Fibroblast of peridontal ligament (primary cell): ENCODE results near the gene ARL6IP5.
A peak's percentile ranks its signal among the peaks of the same experiment; 100 is the strongest.

Source experiments
- DNase-seq: peaks from one replicate; pipeline ENCODE4 v3.0.0-alpha.2; 2010; ENCODE audit errors: extremely low read depth

ARL6IP5 gene

DNA sequence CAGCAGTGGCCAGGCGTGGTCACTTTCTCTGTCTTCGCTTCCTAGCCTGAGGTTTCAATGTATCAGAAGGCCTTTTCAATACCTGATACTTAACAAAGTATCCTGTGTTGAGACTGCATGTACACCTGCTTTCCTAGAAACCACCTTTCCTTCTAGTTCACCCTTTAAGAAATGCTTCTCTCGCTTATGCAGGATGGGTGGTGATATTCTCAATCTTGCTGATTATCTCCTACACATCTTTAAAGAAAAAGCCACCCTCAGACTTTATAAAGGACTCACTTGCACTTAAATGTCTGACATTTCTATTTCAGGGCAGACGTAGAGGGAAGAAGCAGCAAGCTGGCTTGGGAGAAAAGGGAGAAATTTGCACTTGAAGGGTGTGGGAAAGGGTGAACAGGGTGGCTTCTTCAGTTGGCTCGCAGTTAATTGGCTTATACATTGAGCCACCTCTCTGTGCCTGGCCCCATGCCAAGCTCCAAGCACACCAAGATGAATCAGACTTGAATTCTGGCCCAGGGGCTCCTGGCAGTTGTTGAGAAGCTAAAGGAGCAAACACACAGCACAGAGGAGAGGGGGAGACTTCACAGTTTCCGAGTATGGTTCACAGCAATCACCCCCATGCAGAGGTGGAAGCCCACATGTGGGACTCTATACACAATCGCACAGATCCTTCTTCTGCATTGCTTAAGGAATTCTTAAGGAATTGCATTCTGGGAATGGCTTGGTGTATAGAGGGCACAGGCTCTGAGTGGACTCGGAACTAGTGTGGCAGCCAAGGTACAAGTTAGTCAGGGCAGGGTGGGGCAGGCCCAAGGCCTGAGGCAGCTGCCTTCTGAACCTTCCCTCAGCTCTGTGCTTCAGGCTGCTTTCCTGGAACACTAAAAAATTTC, 1.3 kb downstream of the ARL6IP5 start:
- peak; percentile 93 for DNase-seq

DNA sequence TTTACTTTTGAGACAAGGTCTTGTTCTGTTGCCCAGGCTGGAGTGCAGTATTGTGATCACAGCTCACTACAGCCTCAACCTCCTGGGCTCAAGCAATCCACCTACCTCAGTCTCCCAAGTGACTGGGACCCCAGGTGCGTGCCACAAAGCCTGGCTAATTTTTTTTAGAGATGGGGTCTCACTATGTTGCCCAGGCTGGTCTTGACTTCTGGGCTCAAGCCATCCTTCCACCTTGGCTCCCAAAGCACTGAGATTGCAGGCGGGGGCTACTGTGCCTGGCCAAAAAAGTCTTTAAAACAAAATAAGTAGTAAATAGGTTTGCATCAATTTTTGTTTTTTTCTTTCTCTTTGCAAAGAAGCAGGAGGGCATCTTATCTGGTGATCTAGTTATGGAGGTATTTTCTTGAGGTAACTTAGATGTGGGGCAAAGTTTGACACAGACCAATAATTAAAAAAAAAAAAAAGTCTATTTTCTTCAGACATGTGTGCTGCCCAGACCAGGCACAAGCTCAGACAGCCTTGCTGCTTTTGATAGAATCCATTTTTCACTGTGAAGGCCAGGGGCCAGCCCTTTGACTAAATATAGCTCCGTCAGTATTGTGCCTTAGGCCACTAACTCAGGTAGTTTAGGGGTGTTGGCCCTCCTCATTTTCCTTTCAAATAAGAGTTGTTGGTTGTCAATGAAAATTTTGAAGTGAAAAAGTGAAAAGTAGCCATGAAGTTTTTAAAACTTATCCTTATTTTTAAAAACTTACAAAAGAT, 2.5 kb downstream of the ARL6IP5 start:
- DNase-seq = no peak

DNA sequence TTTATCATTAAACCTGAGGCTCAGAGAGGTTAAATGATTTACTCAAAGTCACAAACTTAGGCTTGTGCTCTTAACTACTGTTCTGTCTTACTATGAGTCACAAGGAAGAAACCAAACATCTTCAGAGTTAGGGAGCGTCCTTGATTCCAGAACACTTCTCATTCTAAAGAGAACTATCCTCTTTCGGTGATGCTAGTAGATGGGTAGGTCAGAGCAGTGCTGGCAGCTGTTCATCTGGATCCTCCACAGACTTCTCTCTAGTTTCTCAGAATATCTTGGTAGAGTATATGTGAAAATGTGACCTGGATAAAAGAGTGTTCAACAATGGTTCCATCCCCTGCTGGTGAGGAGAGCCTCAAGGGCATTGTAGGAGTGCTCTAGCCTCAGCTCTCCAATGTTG, 3.3 kb downstream of the ARL6IP5 start:
- DNase-seq = peak; percentile 63

DNA sequence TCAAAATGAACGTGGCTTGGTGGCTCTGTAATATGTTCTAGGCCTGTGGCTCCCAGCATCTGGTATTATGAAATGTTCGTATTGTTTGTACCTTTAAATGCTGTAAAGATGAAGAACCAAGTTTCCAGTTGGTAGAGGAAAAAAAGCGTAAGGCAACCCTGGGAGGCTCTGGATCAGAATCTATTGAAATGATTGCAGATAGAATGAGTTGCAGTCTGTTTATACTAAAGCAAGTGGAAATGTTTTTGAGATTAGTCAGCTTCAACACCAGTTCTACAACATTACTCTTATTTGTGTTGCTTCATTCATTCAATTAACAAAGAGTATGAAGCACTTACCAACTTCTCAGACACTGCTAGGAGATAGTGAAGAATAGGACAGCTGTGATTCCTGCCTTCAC, 5.3 kb downstream of the ARL6IP5 start:
- DNase-seq = peak; percentile 91

DNA sequence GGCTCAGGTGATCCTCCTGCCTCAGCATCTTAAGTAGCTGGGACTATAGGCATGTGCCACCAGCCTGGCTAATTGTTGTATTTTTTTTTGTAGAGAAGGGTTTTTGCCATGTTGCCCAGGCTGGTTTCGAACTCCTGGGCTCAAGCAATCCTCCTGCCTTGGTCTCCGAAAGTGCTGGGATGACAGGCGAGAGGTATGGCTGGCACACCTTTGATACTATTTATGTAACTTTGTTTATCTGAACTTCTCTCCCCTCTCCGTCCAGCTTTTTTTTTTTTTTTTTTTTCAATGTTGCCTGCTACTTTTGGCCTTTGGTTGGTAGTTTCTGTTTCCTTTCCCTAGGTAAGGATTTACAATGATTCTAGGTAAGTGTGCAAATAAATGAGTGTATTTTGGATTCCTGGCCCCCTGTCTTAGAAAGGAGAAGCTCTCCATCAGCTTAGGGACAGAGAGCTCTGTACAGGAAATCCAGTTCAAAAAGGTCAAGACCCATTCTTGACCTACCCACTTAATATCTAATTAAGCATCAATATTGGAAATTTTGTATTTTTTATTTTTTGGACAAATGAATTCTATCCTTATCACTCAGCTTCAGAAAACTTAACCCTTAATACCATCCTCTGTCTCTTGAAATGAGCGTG, 6.8 kb downstream of the ARL6IP5 start:
- DNase-seq = no peak

DNA sequence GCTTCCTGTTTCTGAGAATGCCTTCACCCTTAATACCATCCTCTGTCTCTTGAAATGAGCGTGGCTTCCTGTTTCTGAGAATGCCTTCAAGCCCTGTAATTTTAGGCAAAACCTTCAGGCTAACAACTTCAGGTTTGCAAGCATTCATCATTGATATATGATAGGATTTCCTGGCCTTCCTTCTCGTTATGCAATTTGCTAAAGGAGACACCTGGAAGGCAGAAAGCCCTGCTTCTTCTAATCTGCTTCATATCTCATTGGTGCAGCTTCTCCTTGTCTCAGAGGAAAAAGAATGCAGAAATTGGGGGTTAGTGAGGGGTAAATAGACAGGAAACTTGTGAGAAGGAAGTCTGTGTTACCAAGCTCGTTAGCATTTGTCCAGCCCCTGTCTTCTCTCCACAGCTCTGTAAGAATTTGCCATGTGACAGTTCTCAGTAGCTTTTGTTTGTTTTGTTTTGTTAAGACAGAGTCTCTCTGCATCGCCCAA, 7.3 kb downstream of the ARL6IP5 start:
- DNase-seq = no peak

DNA sequence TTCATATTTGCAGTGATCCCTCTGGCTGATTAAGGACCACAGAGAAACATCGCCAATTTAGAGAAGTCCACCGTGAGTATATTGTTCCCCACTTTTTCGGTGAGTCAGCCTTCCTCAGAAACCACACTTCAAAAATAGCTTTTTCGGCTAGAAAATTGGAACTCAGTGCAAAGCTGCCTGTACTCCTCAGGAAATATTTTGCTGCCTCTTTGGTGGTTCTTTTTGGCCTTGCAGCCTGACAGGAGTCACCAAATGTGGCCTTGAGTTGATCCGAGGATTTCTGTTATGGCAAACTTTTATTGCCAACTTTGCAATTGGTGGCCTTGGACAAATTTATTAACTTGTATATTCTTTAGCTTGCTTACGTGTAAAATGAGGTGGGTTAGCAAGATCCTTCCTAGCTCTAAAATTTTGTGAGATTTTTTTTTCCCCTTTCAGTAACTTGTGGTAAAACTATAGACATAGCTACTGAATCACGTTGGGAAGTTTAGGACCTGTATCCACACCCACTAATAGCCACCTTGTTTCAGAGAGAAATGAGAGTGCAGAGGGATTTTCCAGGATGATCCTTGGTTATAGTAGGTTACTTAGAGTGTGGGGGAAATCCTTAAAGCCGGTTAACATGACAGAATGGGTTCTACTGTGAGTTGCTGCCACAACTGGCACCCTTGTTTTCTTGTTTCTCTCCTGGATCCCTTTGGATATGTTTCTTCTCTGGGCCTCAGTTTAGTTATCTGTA, 9.9 kb downstream of the ARL6IP5 start:
- DNase-seq = peak; percentile 76

DNA sequence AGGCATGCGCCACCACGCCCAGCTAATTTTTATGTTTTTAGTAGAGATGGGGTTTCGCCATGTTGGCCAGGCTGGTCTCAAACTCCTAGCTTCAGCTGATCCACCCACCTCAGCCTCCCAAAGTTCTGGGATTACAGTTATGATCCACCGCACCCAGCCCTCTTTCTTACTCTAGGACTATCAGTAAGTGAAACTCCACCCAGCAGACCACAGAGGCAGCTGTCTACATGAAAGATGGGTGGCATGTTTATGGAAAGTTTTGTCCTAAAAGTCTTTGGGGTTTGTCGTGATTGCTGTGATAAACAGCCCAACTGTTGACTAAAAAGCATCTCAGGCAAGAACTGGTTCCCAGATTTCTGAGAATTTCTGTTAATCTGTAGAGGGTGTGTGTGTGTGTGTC, 10.9 kb downstream of the ARL6IP5 start:
- no peak for DNase-seq

DNA sequence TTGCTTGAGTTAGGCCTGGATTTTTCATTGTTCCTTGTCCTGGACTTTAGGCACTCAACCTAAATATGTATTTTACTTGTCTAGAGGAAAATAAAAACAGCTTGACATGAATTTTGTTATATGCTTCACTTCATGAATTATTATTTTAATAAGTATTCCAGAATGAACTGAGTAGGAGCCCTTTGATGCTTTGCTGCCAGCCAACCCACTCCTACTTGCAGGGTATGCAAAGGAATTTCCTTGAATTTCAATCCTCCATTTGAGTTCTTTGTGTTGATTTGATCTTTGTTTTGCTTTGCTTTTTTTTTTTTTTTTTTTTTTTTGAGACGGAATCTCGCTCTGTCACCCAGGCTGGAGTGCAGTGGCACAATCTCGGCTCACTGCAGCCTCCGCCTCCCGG, 11.6 kb downstream of the ARL6IP5 start:
- DNase-seq = no peak

DNA sequence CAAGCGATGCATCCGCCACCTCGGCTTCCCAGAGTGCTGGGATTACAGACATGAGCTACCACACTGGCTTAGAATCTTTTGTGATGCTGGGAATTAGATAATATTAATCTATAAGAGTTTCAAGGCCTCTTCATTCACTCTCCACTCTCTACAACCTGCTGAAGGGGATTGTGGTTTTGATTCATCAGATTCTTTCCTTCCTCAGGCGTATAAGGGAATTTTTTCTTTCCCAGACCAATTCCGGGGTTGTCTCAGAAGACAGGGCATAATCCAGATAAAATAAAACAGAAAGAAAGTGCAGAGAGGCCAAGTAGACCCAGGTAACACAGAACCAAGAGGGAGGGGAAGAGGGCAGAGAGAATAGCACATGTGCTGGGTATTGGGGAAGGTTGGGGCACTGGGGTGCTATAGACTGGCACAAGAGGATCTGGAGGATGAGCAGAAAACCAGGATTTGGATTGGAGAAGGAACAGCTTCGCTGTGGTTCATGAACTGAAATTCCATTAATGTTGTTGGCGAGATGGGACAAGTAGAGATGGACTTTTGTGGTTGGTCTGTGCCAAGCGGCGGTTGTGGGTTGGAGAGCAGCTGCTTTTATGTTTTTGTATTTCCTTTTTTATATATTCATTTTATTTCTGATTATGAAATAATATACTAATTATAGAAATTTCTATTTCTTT, 12.8 kb downstream of the ARL6IP5 start:
- DNase-seq = no peak

DNA sequence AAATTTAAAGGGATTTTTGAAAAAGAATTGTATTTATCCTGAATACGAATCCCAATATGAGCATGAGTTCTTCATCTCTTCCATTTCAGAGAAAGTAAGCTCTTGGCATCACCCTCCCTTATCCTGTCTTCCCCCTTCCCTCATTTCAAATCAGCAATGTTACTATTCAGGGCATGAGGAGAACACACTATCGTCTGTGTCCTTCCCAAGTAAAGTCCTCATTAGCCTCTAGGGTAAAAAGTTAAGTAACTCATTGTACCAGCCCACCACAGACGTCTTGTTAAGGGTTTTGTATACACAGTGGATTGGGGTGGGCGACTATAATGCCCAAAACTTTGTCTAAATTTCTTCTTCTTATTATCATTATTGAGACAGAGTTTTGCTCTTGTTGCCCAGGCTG, 14.8 kb downstream of the ARL6IP5 start:
- DNase-seq = no peak

DNA sequence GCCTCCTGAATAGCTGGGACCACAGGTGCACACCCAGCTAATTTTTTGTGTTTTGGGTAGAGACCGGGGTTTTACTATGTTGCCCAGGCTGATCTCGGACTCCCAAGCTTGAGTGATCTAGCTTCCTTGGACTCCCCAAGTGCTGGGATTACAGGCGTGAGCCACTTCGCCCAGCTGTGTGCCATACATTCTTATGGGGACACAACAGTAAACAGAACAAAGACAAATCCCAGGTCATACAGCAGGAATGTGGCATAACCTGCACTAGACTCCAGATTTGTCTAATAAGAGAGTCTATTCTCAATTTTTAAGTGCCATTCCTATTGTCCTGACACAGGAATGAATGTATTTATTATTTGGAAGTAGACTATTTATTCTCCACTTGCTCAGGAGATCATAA, 17.6 kb downstream of the ARL6IP5 start:
- DNase-seq = no peak

DNA sequence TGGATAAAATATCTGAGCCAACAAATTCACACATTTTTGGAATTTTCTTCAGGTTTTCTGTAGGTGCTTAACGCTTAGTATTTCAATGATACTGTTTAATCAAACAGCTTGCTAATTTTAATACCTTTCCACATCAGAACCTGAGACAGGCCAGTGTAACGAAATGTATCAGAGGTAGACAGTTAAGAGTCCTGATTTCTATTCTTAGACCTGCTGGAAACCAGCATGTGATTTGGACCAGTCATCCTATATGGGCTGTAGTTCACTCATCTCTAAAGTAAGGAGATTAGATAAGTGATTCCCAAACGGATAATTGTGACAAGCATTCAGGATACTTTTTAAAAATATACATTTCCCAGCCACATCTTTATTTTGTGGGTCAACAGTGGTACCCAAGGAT, 18.4 kb downstream of the ARL6IP5 start:
- no peak for DNase-seq

DNA sequence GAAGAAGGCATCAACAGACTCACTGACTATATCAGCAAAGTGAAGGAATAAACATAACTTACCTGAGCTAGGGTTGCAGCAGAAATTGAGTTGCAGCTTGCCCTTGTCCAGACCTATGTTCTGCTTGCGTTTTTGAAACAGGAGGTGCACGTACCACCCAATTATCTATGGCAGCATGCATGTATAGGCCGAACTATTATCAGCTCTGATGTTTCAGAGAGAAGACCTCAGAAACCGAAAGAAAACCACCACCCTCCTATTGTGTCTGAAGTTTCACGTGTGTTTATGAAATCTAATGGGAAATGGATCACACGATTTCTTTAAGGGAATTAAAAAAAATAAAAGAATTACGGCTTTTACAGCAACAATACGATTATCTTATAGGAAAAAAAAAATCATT, 19.8 kb downstream of the ARL6IP5 start:
- no peak for DNase-seq

DNA sequence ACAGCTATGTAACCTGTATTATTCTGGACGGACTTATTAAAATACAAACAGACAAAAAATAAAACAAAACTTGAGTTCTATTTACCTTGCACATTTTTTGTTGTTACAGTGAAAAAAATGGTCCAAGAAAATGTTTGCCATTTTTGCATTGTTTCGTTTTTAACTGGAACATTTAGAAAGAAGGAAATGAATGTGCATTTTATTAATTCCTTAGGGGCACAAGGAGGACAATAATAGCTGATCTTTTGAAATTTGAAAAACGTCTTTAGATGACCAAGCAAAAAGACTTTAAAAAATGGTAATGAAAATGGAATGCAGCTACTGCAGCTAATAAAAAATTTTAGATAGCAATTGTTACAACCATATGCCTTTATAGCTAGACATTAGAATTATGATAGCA, 20.6 kb downstream of the ARL6IP5 start:
- no peak for DNase-seq

DNA sequence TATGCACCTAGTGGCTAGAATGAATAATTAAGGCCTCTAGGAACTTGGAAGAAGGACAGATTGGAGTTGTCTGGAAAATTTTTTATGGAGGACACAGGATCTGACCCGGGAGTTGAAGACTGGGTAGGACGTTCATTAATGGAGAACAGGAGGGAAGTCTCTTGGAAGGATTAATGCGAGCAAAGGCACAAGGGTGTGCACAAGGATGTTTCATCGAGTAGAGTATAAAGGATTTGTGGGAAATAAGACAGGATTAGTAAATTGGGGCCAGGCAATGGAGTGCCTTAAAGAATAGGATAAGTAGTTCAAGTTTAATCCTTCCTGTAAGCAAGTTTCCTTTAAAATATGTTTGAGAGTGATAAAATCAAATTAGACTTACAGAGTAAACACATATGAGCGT, 23.1 kb downstream of the ARL6IP5 start:
- DNase-seq = no peak

DNA sequence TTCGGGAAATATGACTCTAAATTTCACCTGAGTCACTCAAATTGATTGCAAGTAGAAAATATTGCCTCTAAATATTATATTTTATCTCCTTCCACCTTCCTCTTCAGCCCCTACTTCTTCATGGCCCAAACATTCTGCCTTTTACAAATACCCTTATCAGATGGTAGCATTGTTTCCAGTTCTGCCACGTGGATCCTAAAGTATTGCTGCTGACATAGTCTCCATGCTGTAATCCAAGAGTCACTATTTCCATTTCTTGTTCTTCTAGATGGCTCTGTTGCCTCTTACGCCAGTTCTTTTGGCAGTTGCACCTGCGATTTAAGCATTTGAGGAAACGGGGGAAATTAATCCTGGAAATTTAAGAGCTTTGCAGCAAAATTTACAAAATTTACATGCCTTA, 24.1 kb downstream of the ARL6IP5 start:
- no peak for DNase-seq

DNA sequence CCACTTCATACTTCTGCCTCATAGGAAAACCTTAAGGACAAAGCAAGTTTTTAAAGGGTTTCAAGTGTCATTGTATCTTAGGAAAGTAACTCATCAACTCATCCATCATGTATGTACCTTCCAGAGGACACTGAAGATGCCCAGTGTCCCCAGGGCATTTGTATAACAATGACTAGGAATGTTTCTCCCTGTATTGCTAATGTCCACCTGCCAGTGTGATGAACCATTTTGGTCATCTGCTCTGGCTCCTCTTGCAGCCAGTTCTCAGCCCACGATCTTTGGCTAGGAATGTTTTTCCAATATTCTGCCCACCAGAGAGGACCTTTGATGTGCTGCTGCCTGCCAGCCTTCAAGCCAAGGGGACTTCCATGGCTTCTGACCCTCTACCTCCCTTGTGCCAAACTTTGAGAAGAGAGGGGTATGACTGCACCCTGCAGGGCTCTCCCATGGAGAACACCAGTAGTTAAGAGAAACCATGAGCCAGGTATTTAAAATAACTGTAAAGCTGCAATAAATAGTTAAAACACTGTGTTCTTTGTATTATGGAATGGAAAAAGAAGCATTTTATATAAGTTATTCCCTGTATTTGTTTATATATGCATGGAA, 26.3 kb downstream of the ARL6IP5 start:
- no peak for DNase-seq

DNA sequence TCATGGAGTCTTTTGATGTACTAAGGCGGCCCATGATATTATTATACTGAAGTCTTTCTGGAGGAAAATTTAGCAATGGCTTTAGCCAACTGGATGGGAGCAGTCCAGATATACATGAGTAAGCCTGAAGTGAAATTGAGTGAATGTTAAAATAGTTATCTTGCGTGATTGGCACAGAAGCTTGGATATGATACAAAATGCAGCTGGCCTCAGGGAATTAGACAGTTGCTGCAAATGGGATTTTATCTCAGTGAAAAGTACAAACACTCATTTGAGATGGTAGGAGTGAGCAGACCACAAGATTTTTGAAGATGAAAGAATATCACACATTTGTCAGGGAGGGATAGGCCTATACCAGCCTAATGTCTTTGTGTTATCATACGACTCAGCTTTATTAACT, 28.8 kb downstream of the ARL6IP5 start:
- peak; percentile 72 for DNase-seq

DNA sequence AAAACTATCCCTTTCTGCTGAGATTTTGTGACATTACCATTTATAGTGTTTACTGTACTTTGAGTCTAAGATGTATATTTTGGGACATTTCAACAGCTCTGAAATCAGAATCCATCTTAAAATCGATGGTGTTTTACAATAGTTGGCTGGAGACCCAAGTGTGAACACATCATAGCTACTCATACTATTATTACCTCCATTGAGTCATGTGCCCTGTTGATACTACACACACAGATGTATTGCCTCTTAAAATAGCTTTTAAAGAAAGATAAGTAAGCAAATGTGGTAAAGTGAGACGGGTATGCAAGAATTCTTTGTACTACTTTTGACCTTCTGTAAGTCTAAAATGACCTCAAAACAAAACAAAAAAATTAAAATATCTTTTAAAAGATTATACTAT, 31.0 kb downstream of the ARL6IP5 start:
- peak; percentile 65 for DNase-seq

DNA sequence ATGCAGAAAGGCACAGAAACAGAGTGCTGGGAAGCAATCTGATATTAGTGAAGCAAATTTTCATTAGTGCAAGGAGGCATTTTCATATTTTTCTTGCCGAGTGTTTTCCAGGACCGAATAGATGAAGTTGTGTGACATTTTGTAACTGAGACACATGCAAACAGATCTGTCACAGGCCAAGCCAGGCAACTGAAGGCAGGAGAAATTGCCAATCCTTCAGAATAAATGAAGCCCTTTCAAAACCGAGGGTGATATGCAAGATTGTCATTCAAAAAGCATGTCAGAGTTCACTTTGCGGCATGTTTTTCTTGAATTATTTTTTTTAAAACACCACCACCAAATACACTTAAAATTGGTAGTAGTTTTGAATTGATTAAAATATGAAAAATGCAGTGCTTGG, 31.4 kb downstream of the ARL6IP5 start:
- no peak for DNase-seq
